OCI-LY1 (cell line): Measurements from ENCODE around the gene ADAM19.

Experiments used
- EZH2 ChIP-seq: fragments of 200-600 bp; sonication (generic), shearing (Covaris generic); IDR thresholded peaks from 2 replicates; pipeline ENCODE4 v1.8.0; 2017; ENCODE audit warnings: borderline replicate concordance, mixed run types, mild to moderate bottlenecking, antibody characterized with exemption, low read length, moderate library complexity, mixed read lengths
- TF ChIP-seq, protein P1 (sequence below): fragments of 200-600 bp; sonication (generic), shearing (Covaris generic); IDR thresholded peaks from 2 replicates; pipeline ENCODE4 v1.5.1; 2017; ENCODE audit warnings: mild to moderate bottlenecking, antibody characterized with exemption, low read length, moderate library complexity, mixed read lengths

DNA sequence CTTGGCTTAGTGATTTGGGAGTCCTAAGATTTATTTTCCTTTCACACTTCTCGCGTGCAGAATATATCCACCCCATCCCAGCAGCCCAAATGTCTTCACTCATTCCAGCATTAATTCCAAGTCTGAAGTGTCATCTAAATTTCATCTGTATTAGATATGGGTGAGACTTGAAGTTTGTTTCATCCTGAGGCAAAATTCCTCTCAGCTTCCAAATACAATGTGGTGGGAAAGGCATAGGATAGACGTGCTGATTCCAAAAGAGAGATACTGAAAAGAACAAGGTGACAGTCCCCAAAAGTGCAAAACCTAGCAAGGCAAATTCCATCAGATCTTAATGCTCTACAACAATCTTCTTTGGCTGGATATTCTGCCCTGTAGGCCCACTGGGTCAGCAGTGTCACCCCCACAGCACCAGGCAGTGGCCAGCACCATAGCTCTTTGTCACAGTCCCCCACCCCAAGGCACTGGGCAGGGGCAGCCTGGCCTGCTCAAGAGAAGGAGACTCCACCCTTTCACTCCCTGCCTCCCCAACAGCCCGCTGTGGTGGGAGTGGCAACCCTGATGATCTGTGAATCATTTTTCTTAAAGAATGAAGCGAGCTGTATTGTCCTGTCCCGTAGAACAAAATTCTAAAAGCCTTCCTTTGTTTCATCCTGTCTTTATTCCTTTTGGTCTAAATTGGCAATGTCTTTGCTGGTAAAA, 2.7 kb upstream of the ADAM19 start:
- TF ChIP-seq, protein P1, sequence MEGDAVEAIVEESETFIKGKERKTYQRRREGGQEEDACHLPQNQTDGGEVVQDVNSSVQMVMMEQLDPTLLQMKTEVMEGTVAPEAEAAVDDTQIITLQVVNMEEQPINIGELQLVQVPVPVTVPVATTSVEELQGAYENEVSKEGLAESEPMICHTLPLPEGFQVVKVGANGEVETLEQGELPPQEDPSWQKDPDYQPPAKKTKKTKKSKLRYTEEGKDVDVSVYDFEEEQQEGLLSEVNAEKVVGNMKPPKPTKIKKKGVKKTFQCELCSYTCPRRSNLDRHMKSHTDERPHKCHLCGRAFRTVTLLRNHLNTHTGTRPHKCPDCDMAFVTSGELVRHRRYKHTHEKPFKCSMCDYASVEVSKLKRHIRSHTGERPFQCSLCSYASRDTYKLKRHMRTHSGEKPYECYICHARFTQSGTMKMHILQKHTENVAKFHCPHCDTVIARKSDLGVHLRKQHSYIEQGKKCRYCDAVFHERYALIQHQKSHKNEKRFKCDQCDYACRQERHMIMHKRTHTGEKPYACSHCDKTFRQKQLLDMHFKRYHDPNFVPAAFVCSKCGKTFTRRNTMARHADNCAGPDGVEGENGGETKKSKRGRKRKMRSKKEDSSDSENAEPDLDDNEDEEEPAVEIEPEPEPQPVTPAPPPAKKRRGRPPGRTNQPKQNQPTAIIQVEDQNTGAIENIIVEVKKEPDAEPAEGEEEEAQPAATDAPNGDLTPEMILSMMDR: no peak
- no peak for TF ChIP-seq EZH2
